ENCODE results near the gene MYCL.

DNA sequence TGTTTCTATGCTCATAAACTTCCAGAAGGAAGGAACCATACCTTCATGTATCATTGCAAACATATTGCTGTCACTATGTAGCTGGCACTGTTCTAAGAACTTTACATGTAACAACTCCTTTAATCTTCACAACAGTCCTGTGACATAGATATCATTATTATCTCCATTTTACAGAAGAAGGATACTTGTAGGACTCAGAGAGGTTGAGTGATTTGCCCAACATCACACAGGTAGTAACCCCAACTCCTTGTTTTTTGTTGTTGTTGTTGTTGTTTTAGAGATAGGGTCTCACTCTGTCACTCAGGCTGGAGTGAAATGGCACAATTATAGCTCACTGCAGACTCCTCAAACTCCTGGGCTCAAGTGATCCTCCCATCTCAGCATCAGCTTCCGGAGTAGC, 10.8 kb downstream of the MYCL start:
- TF ChIP-seq, protein P1, sequence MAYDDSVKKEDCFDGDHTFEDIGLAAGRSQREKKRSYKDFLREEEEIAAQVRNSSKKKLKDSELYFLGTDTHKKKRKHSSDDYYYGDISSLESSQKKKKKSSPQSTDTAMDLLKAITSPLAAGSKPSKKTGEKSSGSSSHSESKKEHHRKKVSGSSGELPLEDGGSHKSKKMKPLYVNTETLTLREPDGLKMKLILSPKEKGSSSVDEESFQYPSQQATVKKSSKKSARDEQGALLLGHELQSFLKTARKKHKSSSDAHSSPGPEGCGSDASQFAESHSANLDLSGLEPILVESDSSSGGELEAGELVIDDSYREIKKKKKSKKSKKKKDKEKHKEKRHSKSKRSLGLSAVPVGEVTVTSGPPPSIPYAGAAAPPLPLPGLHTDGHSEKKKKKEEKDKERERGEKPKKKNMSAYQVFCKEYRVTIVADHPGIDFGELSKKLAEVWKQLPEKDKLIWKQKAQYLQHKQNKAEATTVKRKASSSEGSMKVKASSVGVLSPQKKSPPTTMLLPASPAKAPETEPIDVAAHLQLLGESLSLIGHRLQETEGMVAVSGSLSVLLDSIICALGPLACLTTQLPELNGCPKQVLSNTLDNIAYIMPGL (CRISPR knock-in tag; IDR thresholded peaks at IDR 0.05; ENCODE audit: borderline replicate concordance): no peak
- no peak for TF ChIP-seq EP300 (IDR thresholded peaks at IDR 0.05)
- TF ChIP-seq, protein P2, sequence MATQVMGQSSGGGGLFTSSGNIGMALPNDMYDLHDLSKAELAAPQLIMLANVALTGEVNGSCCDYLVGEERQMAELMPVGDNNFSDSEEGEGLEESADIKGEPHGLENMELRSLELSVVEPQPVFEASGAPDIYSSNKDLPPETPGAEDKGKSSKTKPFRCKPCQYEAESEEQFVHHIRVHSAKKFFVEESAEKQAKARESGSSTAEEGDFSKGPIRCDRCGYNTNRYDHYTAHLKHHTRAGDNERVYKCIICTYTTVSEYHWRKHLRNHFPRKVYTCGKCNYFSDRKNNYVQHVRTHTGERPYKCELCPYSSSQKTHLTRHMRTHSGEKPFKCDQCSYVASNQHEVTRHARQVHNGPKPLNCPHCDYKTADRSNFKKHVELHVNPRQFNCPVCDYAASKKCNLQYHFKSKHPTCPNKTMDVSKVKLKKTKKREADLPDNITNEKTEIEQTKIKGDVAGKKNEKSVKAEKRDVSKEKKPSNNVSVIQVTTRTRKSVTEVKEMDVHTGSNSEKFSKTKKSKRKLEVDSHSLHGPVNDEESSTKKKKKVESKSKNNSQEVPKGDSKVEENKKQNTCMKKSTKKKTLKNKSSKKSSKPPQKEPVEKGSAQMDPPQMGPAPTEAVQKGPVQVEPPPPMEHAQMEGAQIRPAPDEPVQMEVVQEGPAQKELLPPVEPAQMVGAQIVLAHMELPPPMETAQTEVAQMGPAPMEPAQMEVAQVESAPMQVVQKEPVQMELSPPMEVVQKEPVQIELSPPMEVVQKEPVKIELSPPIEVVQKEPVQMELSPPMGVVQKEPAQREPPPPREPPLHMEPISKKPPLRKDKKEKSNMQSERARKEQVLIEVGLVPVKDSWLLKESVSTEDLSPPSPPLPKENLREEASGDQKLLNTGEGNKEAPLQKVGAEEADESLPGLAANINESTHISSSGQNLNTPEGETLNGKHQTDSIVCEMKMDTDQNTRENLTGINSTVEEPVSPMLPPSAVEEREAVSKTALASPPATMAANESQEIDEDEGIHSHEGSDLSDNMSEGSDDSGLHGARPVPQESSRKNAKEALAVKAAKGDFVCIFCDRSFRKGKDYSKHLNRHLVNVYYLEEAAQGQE (IDR thresholded peaks at IDR 0.05): no peak

Measured in A549 (cell line).